Activated CD4-positive, alpha-beta T cell treated with anti-CD3 and anti-CD28 coated beads, Interleukin-2, amount 10 ng/mL, durations not matched to agents 7 days and 5 days (primary cell): Measurements from ENCODE around the gene PLEKHM2. TPM values are rescaled to one million over a fixed set of nuclear protein-coding genes. Genes with fewer than 3 reads are reported as not detected.

Experiments used
- CTCF ChIA-PET: fragments of 350-600 bp; sonication (Branson Sonifier 250); formaldehyde crosslinking; loops from one replicate; lab custom pipeline; 2021; ENCODE audit warnings: antibody characterized with exemption; lab: Charles Lee
- POLR2A ChIA-PET: fragments of 350-600 bp; sonication (Branson Sonifier 250); formaldehyde crosslinking; loops from one replicate; lab custom pipeline; 2021; ENCODE audit warnings: antibody characterized with exemption; lab: Charles Lee
- DNase-seq: peaks from one replicate; pipeline ENCODE4 v3.0.0-alpha.2; 2020
- H3K27ac Mint-ChIP-seq: one replicate; pipeline ENCODE4 v1.8.0; 2021; ENCODE audit warnings: mild to moderate bottlenecking, moderate library complexity, mixed read lengths
- H3K27me3 Mint-ChIP-seq: one replicate; pipeline ENCODE4 v1.8.0; 2021; ENCODE audit warnings: mixed read lengths
- H3K36me3 Mint-ChIP-seq: one replicate; pipeline ENCODE4 v1.8.0; 2021; ENCODE audit warnings: low read depth, mixed read lengths
- H3K4me1 Mint-ChIP-seq: one replicate; pipeline ENCODE4 v1.8.0; 2021; ENCODE audit warnings: mixed read lengths
- H3K4me3 Mint-ChIP-seq: one replicate; pipeline ENCODE4 v1.8.0; 2021; ENCODE audit warnings: mild to moderate bottlenecking, moderate library complexity, mixed read lengths
- H3K9me3 Mint-ChIP-seq: one replicate; pipeline ENCODE4 v1.8.0; 2021; ENCODE audit warnings: mixed read lengths
- total RNA-seq, 2 experiments: library from RNA; stranded (reverse); gene quantifications; one replicate each; pipeline ENCODE4 v1.2.3, GENCODE V29; 2021

PLEKHM2 gene
- total RNA-seq, 2 experiments from 2014 or later: 52.7 to 56.0 TPM

GRCh38 chr1:15740924-15741850 is 57.1 kb downstream of the PLEKHM2 start:
- Mint-ChIP-seq H3K4me1 (peaks cover 5% of the 10 kb centered on the region), H3K27ac (no peak overlapping the region), H3K9me3 (no peaks in the 10 kb centered on the region), H3K36me3 (no peaks in the 10 kb centered on the region), H3K4me3 (no peak overlapping the region), H3K27me3 (no peaks in the 10 kb centered on the region)
- peak; percentile 78 for DNase-seq
- ChIA-PET POLR2A (no interaction called here), CTCF (interaction anchor here (0.6 to 1.9 kb wide), 4 partner anchors 9 to 150 kb away, joined by 3 to 6 read pairs (median 4); no protein-coding TSS in a partner anchor)

DNA sequence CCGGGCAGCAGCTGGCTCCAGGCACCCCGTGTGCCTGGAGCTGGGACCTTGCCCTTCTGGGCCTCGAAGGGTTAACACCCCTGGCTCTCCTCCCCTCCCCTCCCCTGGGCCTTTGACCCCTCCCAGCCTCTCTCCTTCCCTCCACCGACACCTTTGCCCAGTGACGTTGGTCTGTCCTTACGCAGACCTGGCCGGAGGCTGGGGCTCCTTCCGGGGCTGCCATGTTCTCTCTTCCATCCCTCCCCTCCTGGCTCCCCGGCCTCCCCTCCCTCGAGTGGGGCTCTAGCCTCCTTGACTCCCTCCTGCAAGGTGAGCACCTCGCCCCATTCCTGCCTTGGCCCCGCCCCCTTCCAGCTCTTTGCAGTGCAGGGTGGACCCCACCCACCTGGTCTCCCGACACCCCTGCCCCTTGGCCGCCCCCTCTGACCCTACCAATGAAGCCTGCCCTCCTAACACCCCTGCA is 58.2 kb downstream of the PLEKHM2 start, which contains the start of gene TMEM82:
TSS of gene TMEM82 (plus strand) at position 161 of the 463 bp plus-strand sequence. CDS start at position 222, 61 bp downstream.
- Mint-ChIP-seq H3K27ac (no peak within 1 kb of the TSS), H3K4me3 (no peak within 1 kb of the TSS), H3K4me1 (peaks cover 5% of the 10 kb centered on the region), H3K27me3 (no peaks in the 10 kb centered on the region), H3K36me3 (no peaks in the 10 kb centered on the region), H3K9me3 (no peaks in the 10 kb centered on the region)
- ChIA-PET CTCF (interaction anchor here (1.9 kb wide), 1 partner anchor 10 kb away, joined by 6 read pairs; no protein-coding TSS in a partner anchor), POLR2A (no interaction called here)
- DNase-seq: no peak

DNA sequence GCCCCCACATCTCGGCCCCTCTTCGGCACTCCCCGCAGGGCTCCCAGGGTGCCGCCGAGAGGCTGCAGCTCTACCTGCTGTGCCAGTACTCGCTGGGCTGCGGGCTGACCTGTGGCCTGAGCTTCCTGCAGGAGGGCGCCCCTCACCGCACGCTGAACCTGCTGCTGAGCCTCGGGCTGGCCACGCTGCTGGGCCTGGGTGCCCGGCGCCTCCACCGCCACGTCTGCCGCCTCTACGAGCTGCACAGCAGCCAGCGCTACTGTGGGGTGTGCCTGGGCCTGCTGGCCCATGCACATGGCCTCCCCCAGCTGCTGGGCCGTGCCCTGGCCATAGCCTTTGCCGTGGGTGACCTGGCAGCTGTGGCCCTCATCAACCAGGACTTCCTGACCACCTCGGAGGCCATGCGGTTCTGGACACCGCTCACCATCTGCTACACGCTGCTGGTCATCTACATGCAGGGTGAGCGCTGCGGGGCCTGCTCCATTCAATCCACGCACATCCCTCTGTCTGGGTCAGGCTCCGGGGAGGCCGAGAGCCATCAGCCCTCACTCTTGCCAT is 60.1 kb downstream of the PLEKHM2 start:
- ChIA-PET CTCF (no interaction called here), POLR2A (no interaction called here)
- no peak overlapping the region for H3K4me3 Mint-ChIP-seq
- no peak for DNase-seq
- H3K4me1 Mint-ChIP-seq: peaks cover 5% of the 10 kb centered on the region
- H3K27ac Mint-ChIP-seq: no peak overlapping the region
- H3K36me3 Mint-ChIP-seq: no peaks in the 10 kb centered on the region
- H3K27me3 Mint-ChIP-seq: no peaks in the 10 kb centered on the region
- no peaks in the 10 kb centered on the region for H3K9me3 Mint-ChIP-seq

GRCh38 chr1:15747378-15747777 is 63.3 kb downstream of the PLEKHM2 start:
- no peaks in the 10 kb centered on the region for H3K27me3 Mint-ChIP-seq
- H3K27ac Mint-ChIP-seq: no peak overlapping the region
- no peaks in the 10 kb centered on the region for H3K4me1 Mint-ChIP-seq
- no peak overlapping the region for H3K4me3 Mint-ChIP-seq
- ChIA-PET CTCF (interaction anchor here (0.6 kb wide), 1 partner anchor 154 kb away, joined by 3 read pairs; no protein-coding TSS in a partner anchor), POLR2A (no interaction called here)
- DNase-seq: no peak
- no peaks in the 10 kb centered on the region for H3K9me3 Mint-ChIP-seq
- H3K36me3 Mint-ChIP-seq: no peaks in the 10 kb centered on the region

GRCh38 chr1:15748264-15748663 is 64.1 kb downstream of the PLEKHM2 start:
- no peak for DNase-seq
- Mint-ChIP-seq H3K36me3 (no peaks in the 10 kb centered on the region), H3K9me3 (no peaks in the 10 kb centered on the region), H3K4me3 (no peak overlapping the region), H3K27me3 (no peaks in the 10 kb centered on the region), H3K27ac (no peak overlapping the region), H3K4me1 (no peaks in the 10 kb centered on the region)
- ChIA-PET CTCF (interaction anchor here (0.6 to 1.0 kb wide), 2 partner anchors 43 to 83 kb away, joined by 3 read pairs; no protein-coding TSS in a partner anchor), POLR2A (no interaction called here)

GRCh38 chr1:15748690-15749398 is 64.7 kb downstream of the PLEKHM2 start:
- no peaks in the 10 kb centered on the region for H3K27me3 Mint-ChIP-seq
- no peak for DNase-seq
- no peaks in the 10 kb centered on the region for H3K9me3 Mint-ChIP-seq
- H3K27ac Mint-ChIP-seq: no peak overlapping the region
- ChIA-PET POLR2A (interaction anchor here (0.7 kb wide), 1 partner anchor 554 kb away, joined by 3 read pairs; no protein-coding TSS in a partner anchor), CTCF (interaction anchor here (1.0 kb wide), 1 partner anchor 43 kb away, joined by 3 read pairs; no protein-coding TSS in a partner anchor)
- no peaks in the 10 kb centered on the region for H3K36me3 Mint-ChIP-seq
- no peak overlapping the region for H3K4me3 Mint-ChIP-seq
- H3K4me1 Mint-ChIP-seq: no peaks in the 10 kb centered on the region

- POLR2A ChIA-PET: interaction anchor here (0.7 kb wide), 1 partner anchor 554 kb away, joined by 3 read pairs; no protein-coding TSS in a partner anchor
Observed at GRCh38 chr1:15749399-15750291, 65.5 kb downstream of the PLEKHM2 start.

DNA sequence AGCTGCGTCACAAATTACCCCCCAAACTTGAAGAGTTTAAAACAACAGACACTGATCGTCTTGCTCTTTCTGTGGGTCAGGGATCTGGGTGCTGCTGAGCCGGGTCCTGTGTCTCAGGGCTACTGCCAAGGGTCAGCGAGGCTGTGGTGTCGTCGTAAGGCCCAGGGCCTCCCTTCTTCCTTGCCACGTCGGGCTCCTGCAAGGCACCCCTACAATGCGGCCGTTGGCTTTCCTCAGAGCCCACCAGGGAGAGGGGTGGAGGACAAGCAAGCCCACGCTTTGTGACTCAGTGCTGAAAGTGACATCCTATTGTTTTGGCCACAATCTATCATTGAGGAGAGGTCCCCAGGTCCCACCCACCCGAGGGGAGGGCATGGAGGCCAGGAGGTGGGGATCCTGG is 66.8 kb downstream of the PLEKHM2 start:
- no peak overlapping the region for H3K27ac Mint-ChIP-seq
- CTCF ChIA-PET: no interaction called here
- no peak overlapping the region for H3K4me3 Mint-ChIP-seq
- no peaks in the 10 kb centered on the region for H3K36me3 Mint-ChIP-seq
- peaks cover 4% of the 10 kb centered on the region for H3K27me3 Mint-ChIP-seq
- no peaks in the 10 kb centered on the region for H3K4me1 Mint-ChIP-seq
- no peaks in the 10 kb centered on the region for H3K9me3 Mint-ChIP-seq
- no peak for DNase-seq
- POLR2A ChIA-PET: no interaction called here

More at GRCh38 chr1:15749399-15750291, 65.5 kb downstream of the PLEKHM2 start:
- no peaks in the 10 kb centered on the region for H3K9me3 Mint-ChIP-seq
- H3K27ac Mint-ChIP-seq: no peak overlapping the region
- CTCF ChIA-PET: no interaction called here
- no peaks in the 10 kb centered on the region for H3K27me3 Mint-ChIP-seq
- no peaks in the 10 kb centered on the region for H3K36me3 Mint-ChIP-seq
- DNase-seq: no peak
- H3K4me1 Mint-ChIP-seq: no peaks in the 10 kb centered on the region
- H3K4me3 Mint-ChIP-seq: no peak overlapping the region

- no peaks in the 10 kb centered on the region for H3K9me3 Mint-ChIP-seq
- no peak overlapping the region for H3K4me3 Mint-ChIP-seq
- no peak for DNase-seq
- peaks cover 7% of the 10 kb centered on the region for H3K4me1 Mint-ChIP-seq
- ChIA-PET CTCF (no interaction called here), POLR2A (no interaction called here)
- peaks cover 11% of the 10 kb centered on the region for H3K27me3 Mint-ChIP-seq
- no peaks in the 10 kb centered on the region for H3K36me3 Mint-ChIP-seq
- H3K27ac Mint-ChIP-seq: no peak overlapping the region
Observed at GRCh38 chr1:15751717-15752116, 67.6 kb downstream of the PLEKHM2 start.

- H3K27me3 Mint-ChIP-seq: peaks cover 24% of the 10 kb centered on the region
- H3K4me3 Mint-ChIP-seq: no peak overlapping the region
- peaks cover 12% of the 10 kb centered on the region for H3K4me1 Mint-ChIP-seq
- H3K36me3 Mint-ChIP-seq: no peaks in the 10 kb centered on the region
- no peaks in the 10 kb centered on the region for H3K9me3 Mint-ChIP-seq
- H3K27ac Mint-ChIP-seq: no peak overlapping the region
- no peak for DNase-seq
- CTCF ChIA-PET: interaction anchor here (0.7 to 1.2 kb wide), 2 partner anchors 61 to 227 kb away, joined by 3 to 4 read pairs; no protein-coding TSS in a partner anchor
- POLR2A ChIA-PET: interaction anchor here (0.6 kb wide), 1 partner anchor 173 kb away, joined by 5 read pairs; no protein-coding TSS in a partner anchor
Observed at GRCh38 chr1:15753776-15754175, 69.7 kb downstream of the PLEKHM2 start.

DNA sequence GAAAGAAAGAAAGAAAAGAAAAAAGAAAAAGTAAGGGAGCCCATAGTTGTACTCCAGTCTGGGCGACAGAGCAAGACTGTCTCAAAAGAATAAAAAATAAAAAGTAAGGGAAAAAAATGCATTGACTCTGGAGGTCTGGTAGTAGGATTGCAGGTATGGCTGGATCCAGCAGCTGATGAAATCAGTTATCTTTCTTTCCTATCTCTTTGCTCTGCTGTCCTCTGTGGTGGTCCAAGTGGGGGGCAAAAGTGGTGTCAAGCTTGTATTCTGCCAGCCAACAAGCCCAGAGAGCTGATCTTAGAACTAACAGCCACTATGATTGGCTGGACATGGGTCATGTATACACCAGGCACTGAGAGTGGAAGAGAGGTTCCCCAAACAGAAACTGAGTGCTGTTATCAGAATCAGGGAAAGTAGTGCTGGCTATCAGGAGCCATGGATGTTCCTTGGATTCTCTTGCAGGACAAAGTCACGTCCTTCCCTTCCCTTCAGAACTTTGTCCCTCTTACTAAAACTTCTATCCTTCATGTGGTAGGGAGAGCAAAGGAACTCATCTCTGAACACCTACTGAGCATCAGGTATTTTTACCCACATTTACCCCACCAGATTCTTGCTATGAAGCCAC is 71.0 kb downstream of the PLEKHM2 start:
- POLR2A ChIA-PET: no interaction called here
- H3K36me3 Mint-ChIP-seq: no peaks in the 10 kb centered on the region
- peaks cover 32% of the 10 kb centered on the region for H3K27me3 Mint-ChIP-seq
- CTCF ChIA-PET: interaction anchor here (0.7 kb wide), 1 partner anchor 48 kb away, joined by 3 read pairs; no protein-coding TSS in a partner anchor
- no peaks in the 10 kb centered on the region for H3K9me3 Mint-ChIP-seq
- H3K4me3 Mint-ChIP-seq: no peak overlapping the region
- H3K27ac Mint-ChIP-seq: no peak overlapping the region
- no peak for DNase-seq
- peaks cover 12% of the 10 kb centered on the region for H3K4me1 Mint-ChIP-seq
